ENCODE measurements around the gene ZMIZ1.

Gene ZMIZ1

DNA sequence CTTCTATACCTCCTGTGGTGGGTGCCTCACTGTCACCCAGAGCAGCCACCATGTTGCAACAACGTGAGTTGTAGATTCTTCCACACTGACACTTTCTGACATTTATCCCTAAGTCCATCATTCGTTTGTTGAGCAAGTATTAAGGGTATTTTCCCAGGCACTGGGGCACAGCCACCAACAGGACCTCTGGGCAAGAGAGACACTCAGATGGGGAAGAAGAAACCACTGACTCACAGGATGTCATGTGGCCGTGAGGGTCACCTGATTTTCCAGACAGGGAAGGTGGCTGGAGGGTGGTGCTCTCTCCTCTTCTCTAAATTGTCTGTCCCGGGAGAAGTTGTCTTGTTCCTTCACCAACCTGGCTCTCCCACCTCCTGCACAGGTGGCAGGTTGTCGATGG, 226.8 kb downstream of the ZMIZ1 start:
- Histone ChIP-seq H3K4me1 (no peaks in the 10 kb centered on the region; the same call in 1 of the 2 replicates), H3K9me3 (no peaks in the 10 kb centered on the region)
- DNase-seq = no peak

DNA sequence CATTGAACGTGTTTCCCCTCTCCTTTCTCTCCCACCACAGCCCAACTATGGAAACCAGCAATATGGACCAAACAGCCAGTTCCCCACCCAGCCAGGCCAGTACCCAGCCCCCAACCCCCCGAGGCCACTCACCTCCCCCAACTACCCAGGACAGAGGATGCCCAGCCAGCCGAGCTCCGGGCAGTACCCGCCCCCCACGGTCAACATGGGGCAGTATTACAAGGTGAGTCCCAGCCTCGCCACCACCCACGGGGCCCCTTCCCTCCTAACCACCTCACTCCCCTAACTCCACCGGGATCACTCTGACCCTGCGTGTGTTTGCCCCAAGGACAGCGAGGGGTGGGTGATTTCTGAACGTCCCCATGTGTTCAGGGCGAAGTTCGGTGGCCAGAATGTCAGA, 227.7 kb downstream of the ZMIZ1 start:
- TF ChIP-seq, protein P1, sequence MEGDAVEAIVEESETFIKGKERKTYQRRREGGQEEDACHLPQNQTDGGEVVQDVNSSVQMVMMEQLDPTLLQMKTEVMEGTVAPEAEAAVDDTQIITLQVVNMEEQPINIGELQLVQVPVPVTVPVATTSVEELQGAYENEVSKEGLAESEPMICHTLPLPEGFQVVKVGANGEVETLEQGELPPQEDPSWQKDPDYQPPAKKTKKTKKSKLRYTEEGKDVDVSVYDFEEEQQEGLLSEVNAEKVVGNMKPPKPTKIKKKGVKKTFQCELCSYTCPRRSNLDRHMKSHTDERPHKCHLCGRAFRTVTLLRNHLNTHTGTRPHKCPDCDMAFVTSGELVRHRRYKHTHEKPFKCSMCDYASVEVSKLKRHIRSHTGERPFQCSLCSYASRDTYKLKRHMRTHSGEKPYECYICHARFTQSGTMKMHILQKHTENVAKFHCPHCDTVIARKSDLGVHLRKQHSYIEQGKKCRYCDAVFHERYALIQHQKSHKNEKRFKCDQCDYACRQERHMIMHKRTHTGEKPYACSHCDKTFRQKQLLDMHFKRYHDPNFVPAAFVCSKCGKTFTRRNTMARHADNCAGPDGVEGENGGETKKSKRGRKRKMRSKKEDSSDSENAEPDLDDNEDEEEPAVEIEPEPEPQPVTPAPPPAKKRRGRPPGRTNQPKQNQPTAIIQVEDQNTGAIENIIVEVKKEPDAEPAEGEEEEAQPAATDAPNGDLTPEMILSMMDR (IDR thresholded peaks at IDR 0.05; ENCODE audit: low read depth, low read length) = no peak
- Histone ChIP-seq H3K4me1 (no peaks in the 10 kb centered on the region; the same call in 1 of the 2 replicates), H3K36me3 (peaks cover 96% of the 10 kb centered on the region), H3K4me3 (ENCODE audit: low read depth, low read length) (no peak overlapping the region), H3K27me3 (no peaks in the 10 kb centered on the region), H3K9me3 (no peaks in the 10 kb centered on the region)
- DNase-seq = no peak

More for the DNA sequence above, 226.8 kb downstream of the ZMIZ1 start:
- H3K27me3 ChIP-seq = no peaks in the 10 kb centered on the region
- peaks cover 96% of the 10 kb centered on the region for H3K36me3 ChIP-seq
- TF ChIP-seq, protein P1 (IDR thresholded peaks at IDR 0.05; ENCODE audit: low read depth, low read length) = no peak
- no peak overlapping the region for H3K4me3 ChIP-seq (ENCODE audit: low read depth, low read length)

DNA sequence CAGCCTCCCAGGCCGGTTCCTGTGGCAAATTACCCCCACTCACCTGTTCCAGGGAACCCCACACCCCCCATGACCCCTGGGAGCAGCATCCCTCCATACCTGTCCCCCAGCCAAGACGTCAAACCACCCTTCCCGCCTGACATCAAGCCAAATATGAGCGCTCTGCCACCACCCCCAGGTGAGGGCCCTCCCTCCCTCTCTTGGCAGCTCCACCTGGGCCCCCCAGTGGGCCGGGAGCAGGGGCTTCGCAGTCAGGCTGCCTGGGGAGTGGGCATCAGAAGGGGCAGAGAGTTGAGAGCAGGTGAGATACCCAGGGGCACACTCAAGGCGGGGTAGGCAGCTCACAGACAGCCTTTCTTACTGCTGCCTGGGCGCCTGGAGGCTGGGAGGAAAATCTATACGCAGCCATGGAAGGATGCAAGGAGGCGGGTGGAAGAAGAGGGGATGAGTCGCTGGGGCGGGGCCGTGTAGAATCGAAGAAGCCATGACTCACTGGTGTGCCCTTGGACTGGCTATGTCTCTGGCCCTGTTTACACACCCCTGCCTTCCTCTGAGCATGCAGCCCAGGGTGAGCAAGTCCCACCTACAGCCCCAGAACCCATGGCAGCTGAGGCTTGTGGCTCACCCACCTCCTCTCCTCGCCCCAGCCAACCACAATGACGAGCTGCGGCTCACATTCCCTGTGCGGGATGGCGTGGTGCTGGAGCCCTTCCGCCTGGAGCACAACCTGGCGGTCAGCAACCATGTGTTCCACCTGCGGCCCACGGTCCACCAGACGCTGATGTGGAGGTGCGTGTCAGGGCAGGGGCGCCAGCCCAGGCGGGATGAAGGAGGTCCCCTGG, 229.9 kb downstream of the ZMIZ1 start:
- Histone ChIP-seq H3K36me3 (peaks cover 95% of the 10 kb centered on the region), H3K9me3 (no peaks in the 10 kb centered on the region), H3K27me3 (no peaks in the 10 kb centered on the region), H3K4me1 (no peaks in the 10 kb centered on the region; the same call in 1 of the 2 replicates), H3K4me3 (ENCODE audit: low read depth, low read length) (no peak overlapping the region)
- DNase-seq = peak; percentile 61
- TF ChIP-seq, protein P1 (IDR thresholded peaks at IDR 0.05; ENCODE audit: low read depth, low read length) = no peak

DNA sequence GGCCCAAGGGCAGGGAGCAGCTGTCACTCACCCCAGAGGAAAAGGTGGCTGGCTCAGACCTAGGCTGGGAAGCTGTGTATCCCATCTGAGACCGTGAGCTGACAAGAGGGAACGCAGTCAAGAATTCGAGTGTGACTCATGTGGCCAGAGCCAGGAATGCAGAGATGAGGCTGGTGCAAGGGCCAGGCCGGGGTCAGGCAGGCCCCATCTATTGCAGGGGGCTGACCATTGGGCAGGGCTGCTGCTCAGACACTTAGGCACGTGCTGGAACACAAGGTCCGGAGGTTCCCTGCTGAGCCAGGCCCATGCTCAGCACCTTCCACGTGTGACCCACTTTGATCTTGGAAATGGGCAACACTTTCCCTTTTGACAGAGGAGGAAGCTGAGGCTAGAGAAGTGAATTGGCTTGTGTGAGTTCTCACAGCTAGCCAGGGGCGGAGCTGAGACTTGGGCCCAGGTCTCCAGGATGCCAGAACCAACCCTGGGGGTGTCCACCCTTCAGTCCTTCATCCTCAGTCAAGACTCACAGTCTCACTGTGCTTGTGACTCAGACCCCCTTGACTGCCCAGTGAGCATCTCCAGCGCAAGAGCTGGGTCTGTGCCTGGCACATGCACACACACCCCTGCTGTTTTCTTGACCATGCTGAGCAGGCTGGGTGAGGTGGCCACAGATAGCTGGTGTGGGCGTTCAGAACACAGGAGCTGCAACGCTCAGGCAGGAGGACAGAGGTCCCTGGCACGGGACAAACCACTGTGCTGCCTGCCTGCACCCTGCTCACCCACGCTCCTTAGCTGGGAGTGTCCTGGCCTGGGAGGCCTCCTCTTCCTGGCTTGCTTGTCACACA, 230.9 kb downstream of the ZMIZ1 start:
- Histone ChIP-seq H3K36me3 (peaks cover 95% of the 10 kb centered on the region), H3K27me3 (no peaks in the 10 kb centered on the region), H3K9me3 (no peaks in the 10 kb centered on the region), H3K4me1 (no peaks in the 10 kb centered on the region; the same call in 1 of the 2 replicates), H3K4me3 (ENCODE audit: low read depth, low read length) (no peak overlapping the region)
- TF ChIP-seq, protein P1 (IDR thresholded peaks at IDR 0.05; ENCODE audit: low read depth, low read length) = no peak
- DNase-seq = no peak

DNA sequence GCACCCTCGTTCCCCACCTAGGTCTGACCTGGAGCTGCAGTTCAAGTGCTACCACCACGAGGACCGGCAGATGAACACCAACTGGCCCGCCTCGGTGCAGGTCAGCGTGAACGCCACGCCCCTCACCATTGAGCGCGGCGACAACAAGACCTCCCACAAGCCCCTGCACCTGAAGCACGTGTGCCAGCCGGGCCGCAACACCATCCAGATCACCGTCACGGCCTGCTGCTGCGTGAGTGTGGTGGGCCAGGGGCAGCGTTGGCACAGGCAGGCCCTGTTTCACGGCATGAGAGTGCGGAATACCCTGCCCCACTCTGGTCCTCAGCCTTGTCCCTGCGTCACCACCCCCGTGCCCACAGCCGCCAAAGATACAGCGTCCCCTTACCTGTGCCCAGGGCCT, 231.9 kb downstream of the ZMIZ1 start:
- H3K36me3 ChIP-seq = peaks cover 96% of the 10 kb centered on the region
- no peaks in the 10 kb centered on the region for H3K27me3 ChIP-seq
- TF ChIP-seq, protein P1 (IDR thresholded peaks at IDR 0.05; ENCODE audit: low read depth, low read length) = no peak
- no peaks in the 10 kb centered on the region for H3K9me3 ChIP-seq
- H3K4me3 ChIP-seq (ENCODE audit: low read depth, low read length) = no peak overlapping the region
- no peaks in the 10 kb centered on the region; the same call in 1 of the 2 replicates for H3K4me1 ChIP-seq
- no peak for DNase-seq
